ENCODE measurements around the gene ARHGEF28. TPM values are rescaled to one million over a fixed set of nuclear protein-coding genes. Genes with fewer than 3 reads are reported as not detected.

ARHGEF28 gene
- total RNA-seq, 1 donor from 2014 or later, result 44.9 TPM

- Mint-ChIP-seq H3K27me3 (ENCODE audit: unreplicated experiment) (no peaks in the 10 kb centered on the region), H3K4me3 (ENCODE audit: unreplicated experiment) (no peak overlapping the region), H3K36me3 (ENCODE audit: unreplicated experiment) (peaks cover 7% of the 10 kb centered on the region), H3K9me3 (ENCODE audit: unreplicated experiment) (peaks cover 8% of the 10 kb centered on the region), H3K27ac (ENCODE audit: unreplicated experiment) (peak overlapping the region; percentile 89), H3K4me1 (ENCODE audit: unreplicated experiment) (peaks cover 62% of the 10 kb centered on the region)
- DNase-seq (ENCODE audit: extremely low spot score, unreplicated experiment), result no peak
- no peak for TF ChIP-seq CTCF (IDR thresholded peaks at IDR 0.05)
Observed at GRCh38 chr5:73729329-73729728, 103.3 kb downstream of the ARHGEF28 start.

GRCh38 chr5:73732045-73732444 is 106.0 kb downstream of the ARHGEF28 start:
- TF ChIP-seq CTCF (IDR thresholded peaks at IDR 0.05), result no peak
- Mint-ChIP-seq H3K9me3 (ENCODE audit: unreplicated experiment) (peaks cover 8% of the 10 kb centered on the region), H3K4me3 (ENCODE audit: unreplicated experiment) (no peak overlapping the region), H3K27ac (ENCODE audit: unreplicated experiment) (no peak overlapping the region), H3K27me3 (ENCODE audit: unreplicated experiment) (no peaks in the 10 kb centered on the region), H3K36me3 (ENCODE audit: unreplicated experiment) (peaks cover 4% of the 10 kb centered on the region), H3K4me1 (ENCODE audit: unreplicated experiment) (peaks cover 67% of the 10 kb centered on the region)
- DNase-seq (ENCODE audit: extremely low spot score, unreplicated experiment), result no peak

- no peaks in the 10 kb centered on the region for H3K27me3 Mint-ChIP-seq (ENCODE audit: unreplicated experiment)
Observed at GRCh38 chr5:73733219-73733618, 107.2 kb downstream of the ARHGEF28 start.

GRCh38 chr5:73735032-73735734 is 109.2 kb downstream of the ARHGEF28 start:
- H3K27ac Mint-ChIP-seq (ENCODE audit: unreplicated experiment), result peak overlapping the region; percentile 84
- TF ChIP-seq CTCF (IDR thresholded peaks at IDR 0.05), result no peak

More at GRCh38 chr5:73733219-73733618, 107.2 kb downstream of the ARHGEF28 start:
- TF ChIP-seq CTCF (IDR thresholded peaks at IDR 0.05), result no peak
- Mint-ChIP-seq H3K9me3 (ENCODE audit: unreplicated experiment) (peaks cover 8% of the 10 kb centered on the region), H3K27ac (ENCODE audit: unreplicated experiment) (no peak overlapping the region), H3K4me1 (ENCODE audit: unreplicated experiment) (peaks cover 58% of the 10 kb centered on the region), H3K36me3 (ENCODE audit: unreplicated experiment) (peaks cover 11% of the 10 kb centered on the region), H3K4me3 (ENCODE audit: unreplicated experiment) (no peak overlapping the region)
- DNase-seq (ENCODE audit: extremely low spot score, unreplicated experiment), result no peak

GRCh38 chr5:73739650-73740049 is 113.7 kb downstream of the ARHGEF28 start:
- peaks cover 11% of the 10 kb centered on the region for H3K36me3 Mint-ChIP-seq (ENCODE audit: unreplicated experiment)
- no peak for DNase-seq (ENCODE audit: extremely low spot score, unreplicated experiment)
- TF ChIP-seq CTCF (IDR thresholded peaks at IDR 0.05), result no peak
- no peak overlapping the region for H3K4me3 Mint-ChIP-seq (ENCODE audit: unreplicated experiment)
- H3K27ac Mint-ChIP-seq (ENCODE audit: unreplicated experiment), result no peak overlapping the region
- H3K4me1 Mint-ChIP-seq (ENCODE audit: unreplicated experiment), result peaks cover 42% of the 10 kb centered on the region
- no peaks in the 10 kb centered on the region for H3K9me3 Mint-ChIP-seq (ENCODE audit: unreplicated experiment)
- no peaks in the 10 kb centered on the region for H3K27me3 Mint-ChIP-seq (ENCODE audit: unreplicated experiment)

More at GRCh38 chr5:73735032-73735734, 109.2 kb downstream of the ARHGEF28 start:
- Mint-ChIP-seq H3K27me3 (ENCODE audit: unreplicated experiment) (no peaks in the 10 kb centered on the region), H3K9me3 (ENCODE audit: unreplicated experiment) (peaks cover 8% of the 10 kb centered on the region), H3K4me1 (ENCODE audit: unreplicated experiment) (peaks cover 43% of the 10 kb centered on the region), H3K4me3 (ENCODE audit: unreplicated experiment) (no peak overlapping the region), H3K36me3 (ENCODE audit: unreplicated experiment) (peaks cover 11% of the 10 kb centered on the region)
- DNase-seq (ENCODE audit: extremely low spot score, unreplicated experiment), result no peak

Measured in osteocyte (in vitro differentiated cells).